MM.1S (cell line): ENCODE measurements around the gene MOB3B.

Experiments used
- EZH2 ChIP-seq: fragments of 300-600 bp; sonication (generic); optimal IDR thresholded peaks from 2 replicates; pipeline ENCODE3; 2017; ENCODE audit warnings: low read depth, mild to moderate bottlenecking, antibody characterized with exemption, low read length, mixed read lengths
- TF ChIP-seq, protein P1 (sequence below): fragments of 300-600 bp; sonication (generic); IDR thresholded peaks from 2 replicates; pipeline ENCODE4 v1.5.1; 2016; ENCODE audit warnings: antibody characterized with exemption, low read length, mixed read lengths

DNA sequence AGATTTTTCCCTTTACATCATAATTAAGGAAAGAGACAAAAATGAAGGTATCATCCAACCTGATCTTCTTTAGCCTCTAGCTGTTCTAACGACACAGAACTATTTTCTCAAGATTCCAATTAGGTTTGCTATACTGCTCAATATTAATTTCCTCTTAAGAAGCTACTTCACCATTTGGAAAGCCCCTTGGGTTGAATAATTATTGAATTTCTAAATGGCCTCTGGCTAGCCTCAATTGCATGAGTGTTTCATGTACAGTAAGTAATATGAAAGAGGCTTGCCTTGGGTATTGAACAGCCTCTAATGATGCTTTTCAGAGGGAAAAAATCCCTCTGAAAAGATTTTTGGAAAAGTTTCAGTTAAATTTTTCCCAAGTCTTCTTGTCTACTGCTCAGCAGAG lies 3.7 kb upstream of the MOB3B start:
- TF ChIP-seq EZH2: no peak
- TF ChIP-seq, protein P1, sequence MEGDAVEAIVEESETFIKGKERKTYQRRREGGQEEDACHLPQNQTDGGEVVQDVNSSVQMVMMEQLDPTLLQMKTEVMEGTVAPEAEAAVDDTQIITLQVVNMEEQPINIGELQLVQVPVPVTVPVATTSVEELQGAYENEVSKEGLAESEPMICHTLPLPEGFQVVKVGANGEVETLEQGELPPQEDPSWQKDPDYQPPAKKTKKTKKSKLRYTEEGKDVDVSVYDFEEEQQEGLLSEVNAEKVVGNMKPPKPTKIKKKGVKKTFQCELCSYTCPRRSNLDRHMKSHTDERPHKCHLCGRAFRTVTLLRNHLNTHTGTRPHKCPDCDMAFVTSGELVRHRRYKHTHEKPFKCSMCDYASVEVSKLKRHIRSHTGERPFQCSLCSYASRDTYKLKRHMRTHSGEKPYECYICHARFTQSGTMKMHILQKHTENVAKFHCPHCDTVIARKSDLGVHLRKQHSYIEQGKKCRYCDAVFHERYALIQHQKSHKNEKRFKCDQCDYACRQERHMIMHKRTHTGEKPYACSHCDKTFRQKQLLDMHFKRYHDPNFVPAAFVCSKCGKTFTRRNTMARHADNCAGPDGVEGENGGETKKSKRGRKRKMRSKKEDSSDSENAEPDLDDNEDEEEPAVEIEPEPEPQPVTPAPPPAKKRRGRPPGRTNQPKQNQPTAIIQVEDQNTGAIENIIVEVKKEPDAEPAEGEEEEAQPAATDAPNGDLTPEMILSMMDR: no peak
